ENCODE results near the gene BCAR1. TPM values are rescaled to one million over a fixed set of nuclear protein-coding genes. Genes with fewer than 3 reads are reported as not detected.

The BCAR1 gene
- total and polyA plus RNA-seq, 2 of the 13 experiments (the other 11 are each of a cell fraction or from before 2014, with no cell fraction given): 48.1 to 51.7 TPM

DNA sequence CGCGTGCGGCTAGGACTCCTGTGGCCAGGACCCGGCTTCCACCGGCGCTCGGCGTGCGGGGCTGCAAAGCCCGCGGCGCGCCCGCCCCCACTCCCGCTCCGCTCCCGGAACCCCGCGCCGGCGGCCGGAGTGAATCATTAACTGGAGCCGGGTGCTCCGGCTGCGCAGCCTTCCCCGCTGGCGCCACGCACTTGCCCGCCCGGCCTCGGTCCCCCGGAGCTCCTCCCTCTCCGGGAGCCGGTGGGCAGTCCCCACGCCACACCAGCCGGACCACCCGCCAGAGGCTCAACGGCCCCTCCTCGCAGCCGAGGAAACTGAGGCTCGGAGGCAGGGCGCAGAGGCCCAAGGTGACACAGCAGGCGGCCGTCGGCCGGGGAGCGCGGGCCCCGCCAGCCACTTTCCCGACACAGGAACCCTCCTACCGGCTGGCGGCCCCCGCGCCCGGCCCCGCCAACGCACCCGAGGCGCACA, 580 bp downstream of the BCAR1 start (continued):
- TF ChIP-seq ZNF503 (CRISPR knock-in tag; IDR thresholded peaks at IDR 0.05) (peak; percentile 50), MYPOP (CRISPR knock-in tag; IDR thresholded peaks at IDR 0.05) (peak; percentile 61; the same call in 1 of the 2 replicates), NBN (conservative IDR thresholded peaks at IDR 0.05) (no peak), ZNF253 (CRISPR knock-in tag; IDR thresholded peaks at IDR 0.05; ENCODE audit: borderline replicate concordance) (no peak), HDAC1 (CRISPR knock-in tag; IDR thresholded peaks at IDR 0.05) (peak; percentile 81), ZNF556 (CRISPR knock-in tag; IDR thresholded peaks at IDR 0.05; ENCODE audit: borderline replicate concordance) (peak; percentile 16; the same call in 1 of the 2 replicates), ZNF501 (CRISPR knock-in tag; IDR thresholded peaks at IDR 0.05) (peak; percentile 98), ZNF18 (CRISPR knock-in tag; IDR thresholded peaks at IDR 0.05; ENCODE audit: insufficient replicate concordance) (peak; percentile 40), IRF2 (CRISPR knock-in tag; IDR thresholded peaks at IDR 0.05) (peak; percentile 12; the same call in 1 of the 2 replicates), ZNF879 (CRISPR knock-in tag; IDR thresholded peaks at IDR 0.05) (0 out of 2 replicates have a peak, but pooled peaks have one; percentile 13), KDM6A (CRISPR knock-in tag; IDR thresholded peaks at IDR 0.05; ENCODE audit: low read depth) (no peak), YEATS4 (CRISPR knock-in tag; IDR thresholded peaks at IDR 0.05; ENCODE audit: borderline replicate concordance) (peak; percentile 64), KMT2A (CRISPR knock-in tag; IDR thresholded peaks at IDR 0.05) (peak; percentile 34; the same call in 1 of the 2 replicates), HES4 (CRISPR knock-in tag; IDR thresholded peaks at IDR 0.05; ENCODE audit: borderline replicate concordance) (peak; percentile 43; the same call in 1 of the 2 replicates), BORCS8-MEF2B (CRISPR knock-in tag; IDR thresholded peaks at IDR 0.05) (peak; percentile 52; the same call in 1 of the 2 replicates), ZNF30 (CRISPR knock-in tag; IDR thresholded peaks at IDR 0.05) (peak; percentile 57; the same call in 1 of the 2 replicates), MAZ (IDR thresholded peaks at IDR 0.05; ENCODE audit: borderline replicate concordance, low read depth, low read length) (peak; percentile 59; the same call in 1 of the 2 replicates), MAZ (CRISPR knock-in tag; IDR thresholded peaks at IDR 0.05; ENCODE audit: low read depth) (no peak; the same call in 1 of the 2 replicates), ZNF746 (CRISPR knock-in tag; IDR thresholded peaks at IDR 0.05) (0 out of 2 replicates have a peak, but pooled peaks have one; percentile 2), HMGA1 (CRISPR knock-in tag; conservative IDR thresholded peaks at IDR 0.05) (no peak), REXO4 (CRISPR knock-in tag; IDR thresholded peaks at IDR 0.05; ENCODE audit: borderline replicate concordance) (peak; percentile 8; the same call in 1 of the 2 replicates), POLR2AphosphoS5 (IDR thresholded peaks at IDR 0.05; ENCODE audit: low read depth, low read length) (peak; percentile 57; the same call in 1 of the 2 replicates), ZNF230 (CRISPR knock-in tag; IDR thresholded peaks at IDR 0.05) (peak; percentile 81; the same call in 1 of the 2 replicates)
- TF ChIP-seq, protein P1, sequence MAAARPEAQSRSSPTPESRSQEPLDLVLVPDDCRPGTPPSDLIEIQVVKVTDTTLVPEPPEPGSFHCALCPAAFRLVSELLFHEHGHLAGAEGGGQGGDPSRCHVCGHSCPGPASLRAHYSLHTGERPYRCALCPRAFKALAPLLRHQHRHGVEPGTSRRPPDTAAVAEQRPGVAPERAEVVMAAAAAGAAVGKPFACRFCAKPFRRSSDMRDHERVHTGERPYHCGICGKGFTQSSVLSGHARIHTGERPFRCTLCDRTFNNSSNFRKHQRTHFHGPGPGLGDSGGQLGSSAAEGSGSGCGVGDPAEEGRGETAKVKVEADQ (CRISPR knock-in tag; IDR thresholded peaks at IDR 0.05; ENCODE audit: borderline replicate concordance): peak; percentile 84; the same call in 1 of the 2 replicates
- TF ChIP-seq, protein P2, sequence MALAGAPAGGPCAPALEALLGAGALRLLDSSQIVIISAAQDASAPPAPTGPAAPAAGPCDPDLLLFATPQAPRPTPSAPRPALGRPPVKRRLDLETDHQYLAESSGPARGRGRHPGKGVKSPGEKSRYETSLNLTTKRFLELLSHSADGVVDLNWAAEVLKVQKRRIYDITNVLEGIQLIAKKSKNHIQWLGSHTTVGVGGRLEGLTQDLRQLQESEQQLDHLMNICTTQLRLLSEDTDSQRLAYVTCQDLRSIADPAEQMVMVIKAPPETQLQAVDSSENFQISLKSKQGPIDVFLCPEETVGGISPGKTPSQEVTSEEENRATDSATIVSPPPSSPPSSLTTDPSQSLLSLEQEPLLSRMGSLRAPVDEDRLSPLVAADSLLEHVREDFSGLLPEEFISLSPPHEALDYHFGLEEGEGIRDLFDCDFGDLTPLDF (CRISPR knock-in tag; IDR thresholded peaks at IDR 0.05): peak; percentile 60; the same call in 1 of the 2 replicates

All from HepG2 (cell line).